Measurements from ENCODE around the gene MCOLN2.

Gene MCOLN2

DNA sequence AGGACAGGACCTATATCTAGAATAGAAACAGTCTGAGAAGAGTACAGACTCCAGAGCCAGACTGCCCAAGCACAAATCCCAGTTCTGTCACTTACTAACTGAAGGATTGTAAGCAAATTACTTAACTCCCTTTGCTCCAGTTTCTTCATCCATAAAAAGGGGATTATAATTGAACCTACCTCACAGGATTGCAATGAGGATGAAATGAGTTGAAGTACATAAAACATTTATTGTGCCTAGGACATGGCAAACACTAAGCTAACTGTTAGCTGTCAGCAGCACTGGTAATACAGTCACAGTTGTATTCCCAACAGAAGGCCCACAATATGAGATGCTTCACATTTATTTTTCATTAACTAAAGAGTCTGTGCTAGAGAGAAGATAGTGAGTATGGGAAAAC, 33.9 kb downstream of the MCOLN2 start:
- ChIA-PET POLR2A (no interaction called here), CTCF (no interaction called here)
- no peak for DNase-seq (ENCODE audit: low read depth, low spot score)
- H3K4me3 ChIP-seq (ENCODE audit: low read depth, low read length) = no peak overlapping the region
- TF ChIP-seq, protein P1, sequence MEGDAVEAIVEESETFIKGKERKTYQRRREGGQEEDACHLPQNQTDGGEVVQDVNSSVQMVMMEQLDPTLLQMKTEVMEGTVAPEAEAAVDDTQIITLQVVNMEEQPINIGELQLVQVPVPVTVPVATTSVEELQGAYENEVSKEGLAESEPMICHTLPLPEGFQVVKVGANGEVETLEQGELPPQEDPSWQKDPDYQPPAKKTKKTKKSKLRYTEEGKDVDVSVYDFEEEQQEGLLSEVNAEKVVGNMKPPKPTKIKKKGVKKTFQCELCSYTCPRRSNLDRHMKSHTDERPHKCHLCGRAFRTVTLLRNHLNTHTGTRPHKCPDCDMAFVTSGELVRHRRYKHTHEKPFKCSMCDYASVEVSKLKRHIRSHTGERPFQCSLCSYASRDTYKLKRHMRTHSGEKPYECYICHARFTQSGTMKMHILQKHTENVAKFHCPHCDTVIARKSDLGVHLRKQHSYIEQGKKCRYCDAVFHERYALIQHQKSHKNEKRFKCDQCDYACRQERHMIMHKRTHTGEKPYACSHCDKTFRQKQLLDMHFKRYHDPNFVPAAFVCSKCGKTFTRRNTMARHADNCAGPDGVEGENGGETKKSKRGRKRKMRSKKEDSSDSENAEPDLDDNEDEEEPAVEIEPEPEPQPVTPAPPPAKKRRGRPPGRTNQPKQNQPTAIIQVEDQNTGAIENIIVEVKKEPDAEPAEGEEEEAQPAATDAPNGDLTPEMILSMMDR (IDR thresholded peaks at IDR 0.05; ENCODE audit: insufficient read depth, low read length, missing control alignments) = no peak

DNA sequence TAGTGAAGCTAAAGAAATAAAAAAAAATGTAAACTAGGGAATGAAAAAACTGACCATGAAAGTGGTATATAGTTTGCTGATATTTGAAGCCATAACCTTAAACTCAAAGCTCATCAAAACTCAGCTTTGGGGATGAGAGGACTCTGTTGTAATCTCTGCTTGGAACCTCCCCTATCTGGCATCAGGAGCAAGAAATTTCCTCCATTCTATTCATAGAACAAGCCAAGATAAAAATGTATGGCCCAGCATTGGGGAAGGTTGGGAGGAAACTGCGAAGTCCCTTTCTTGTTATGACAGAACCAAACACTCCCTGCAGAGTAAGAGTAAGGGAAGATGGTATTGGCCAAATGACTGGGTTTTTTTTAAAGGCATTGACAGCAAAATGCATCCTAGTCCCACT, 35.6 kb downstream of the MCOLN2 start:
- ChIA-PET POLR2A (no interaction called here), CTCF (interaction anchor here (1.3 to 6.0 kb wide), 3 partner anchors 15 to 298 kb away, joined by 3 to 94 read pairs (median 5); partner anchors contain the start of gene C1orf52)
- no peak for DNase-seq (ENCODE audit: low read depth, low spot score)
- TF ChIP-seq, protein P1 (IDR thresholded peaks at IDR 0.05; ENCODE audit: insufficient read depth, low read length, missing control alignments) = no peak
- H3K4me3 ChIP-seq (ENCODE audit: low read depth, low read length) = no peak overlapping the region

DNA sequence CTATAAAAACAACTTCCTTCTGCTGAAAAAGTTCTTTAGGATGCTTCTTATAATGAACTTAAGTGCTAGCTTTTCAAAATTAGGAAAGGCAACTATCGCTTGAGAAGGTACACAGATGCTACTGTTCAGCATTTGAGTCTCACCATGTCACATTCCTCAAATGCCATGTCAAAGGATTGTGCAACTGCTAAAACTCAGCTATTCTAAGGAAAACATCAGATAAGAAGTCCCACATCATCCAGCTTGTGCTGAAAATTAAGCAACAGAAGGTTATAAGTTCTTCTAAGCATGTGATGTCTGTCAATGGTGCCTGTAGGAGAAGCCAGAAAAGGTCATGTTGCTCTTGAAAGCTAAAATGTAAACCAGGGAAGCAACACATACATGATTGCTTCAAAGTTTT, 36.5 kb downstream of the MCOLN2 start:
- peak; percentile 91 for DNase-seq (ENCODE audit: low read depth, low spot score)
- TF ChIP-seq, protein P1 (IDR thresholded peaks at IDR 0.05; ENCODE audit: insufficient read depth, low read length, missing control alignments) = no peak
- ChIA-PET CTCF (interaction anchor here (1.3 to 6.0 kb wide), 3 partner anchors 14 to 299 kb away, joined by 3 to 94 read pairs (median 5); partner anchors contain the start of gene C1orf52), POLR2A (interaction anchor here (0.7 kb wide), 1 partner anchor 316 kb away, joined by 3 read pairs; the partner anchor contains the start of gene BCL10)
- no peak overlapping the region for H3K4me3 ChIP-seq (ENCODE audit: low read depth, low read length)

DNA sequence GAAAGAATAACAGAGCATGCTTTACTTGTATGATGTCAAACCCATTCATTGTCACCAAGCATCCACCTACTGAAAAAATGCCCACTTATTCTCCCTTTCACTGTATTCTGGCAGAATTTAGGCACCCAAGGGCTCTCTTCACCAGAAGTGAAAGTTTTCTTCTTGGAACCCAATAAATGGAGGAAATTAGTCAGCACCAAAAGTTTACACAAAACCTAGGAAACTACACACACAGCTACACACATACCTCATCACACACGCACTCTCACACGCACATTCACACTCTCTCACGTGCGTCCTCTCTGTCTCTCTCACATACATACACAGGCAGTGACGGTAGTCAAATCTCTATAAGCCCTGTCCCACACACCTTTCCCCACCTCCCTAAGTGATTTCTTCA, 37.6 kb downstream of the MCOLN2 start:
- ChIA-PET CTCF (interaction anchor here (0.6 to 6.0 kb wide), 6 partner anchors 13 to 297 kb away, joined by 3 to 94 read pairs (median 5); no protein-coding TSS in a partner anchor), POLR2A (no interaction called here)
- no peak for DNase-seq (ENCODE audit: low read depth, low spot score)
- TF ChIP-seq, protein P1 (IDR thresholded peaks at IDR 0.05; ENCODE audit: insufficient read depth, low read length, missing control alignments) = no peak
- H3K4me3 ChIP-seq (ENCODE audit: low read depth, low read length) = no peak overlapping the region

DNA sequence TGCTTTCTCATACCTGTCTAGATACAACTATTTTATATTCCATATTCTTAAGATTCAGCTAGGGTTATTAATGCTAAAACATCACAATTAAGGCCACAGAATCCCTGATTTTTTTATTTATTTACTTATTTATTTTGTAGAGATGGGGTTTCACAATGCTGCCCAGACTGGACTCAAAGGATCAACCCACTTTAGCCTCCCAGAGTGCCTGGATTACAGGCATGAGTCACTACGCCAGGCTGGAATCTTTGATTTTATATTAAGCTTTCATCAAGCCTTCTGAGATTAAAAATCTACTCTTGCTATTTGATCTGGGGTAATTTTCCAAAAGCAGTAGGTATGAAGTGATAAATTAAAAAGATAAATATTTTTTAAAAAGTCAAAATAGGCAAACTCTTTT, 38.9 kb downstream of the MCOLN2 start:
- ChIA-PET CTCF (interaction anchor here (1.1 to 6.0 kb wide), 6 partner anchors 12 to 302 kb away, joined by 3 to 94 read pairs (median 6); partner anchors contain the start of gene C1orf52), POLR2A (no interaction called here)
- no peak overlapping the region for H3K4me3 ChIP-seq (ENCODE audit: low read depth, low read length)
- TF ChIP-seq, protein P1 (IDR thresholded peaks at IDR 0.05; ENCODE audit: insufficient read depth, low read length, missing control alignments) = no peak
- DNase-seq (ENCODE audit: low read depth, low spot score) = no peak

DNA sequence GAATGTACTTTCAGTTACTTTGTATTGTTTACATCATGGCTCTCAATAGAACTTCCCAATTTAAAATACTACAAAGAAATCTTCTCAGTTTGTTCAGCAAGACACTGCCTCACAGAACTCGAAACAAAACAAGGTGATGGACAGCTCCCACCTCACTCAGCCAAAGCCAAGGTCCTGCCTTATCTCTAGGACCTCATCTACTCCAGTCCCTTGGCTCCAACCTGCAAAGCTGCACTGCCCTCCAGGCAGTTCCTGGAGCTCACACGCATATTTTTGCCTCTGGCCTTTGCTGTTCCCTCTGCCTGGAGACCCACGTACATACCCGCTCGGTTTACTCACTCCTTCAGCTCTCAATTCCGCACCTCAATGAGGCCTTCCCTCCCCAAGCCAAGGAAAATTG, 40.3 kb downstream of the MCOLN2 start:
- TF ChIP-seq, protein P1 (IDR thresholded peaks at IDR 0.05; ENCODE audit: insufficient read depth, low read length, missing control alignments) = no peak
- no peak overlapping the region for H3K4me3 ChIP-seq (ENCODE audit: low read depth, low read length)
- no peak for DNase-seq (ENCODE audit: low read depth, low spot score)
- ChIA-PET POLR2A (no interaction called here), CTCF (interaction anchor here (0.8 to 6.0 kb wide), 5 partner anchors 11 to 298 kb away, joined by 3 to 94 read pairs (median 4); no protein-coding TSS in a partner anchor)
